ENCODE data around the gene CLSTN1.

Gene CLSTN1

DNA sequence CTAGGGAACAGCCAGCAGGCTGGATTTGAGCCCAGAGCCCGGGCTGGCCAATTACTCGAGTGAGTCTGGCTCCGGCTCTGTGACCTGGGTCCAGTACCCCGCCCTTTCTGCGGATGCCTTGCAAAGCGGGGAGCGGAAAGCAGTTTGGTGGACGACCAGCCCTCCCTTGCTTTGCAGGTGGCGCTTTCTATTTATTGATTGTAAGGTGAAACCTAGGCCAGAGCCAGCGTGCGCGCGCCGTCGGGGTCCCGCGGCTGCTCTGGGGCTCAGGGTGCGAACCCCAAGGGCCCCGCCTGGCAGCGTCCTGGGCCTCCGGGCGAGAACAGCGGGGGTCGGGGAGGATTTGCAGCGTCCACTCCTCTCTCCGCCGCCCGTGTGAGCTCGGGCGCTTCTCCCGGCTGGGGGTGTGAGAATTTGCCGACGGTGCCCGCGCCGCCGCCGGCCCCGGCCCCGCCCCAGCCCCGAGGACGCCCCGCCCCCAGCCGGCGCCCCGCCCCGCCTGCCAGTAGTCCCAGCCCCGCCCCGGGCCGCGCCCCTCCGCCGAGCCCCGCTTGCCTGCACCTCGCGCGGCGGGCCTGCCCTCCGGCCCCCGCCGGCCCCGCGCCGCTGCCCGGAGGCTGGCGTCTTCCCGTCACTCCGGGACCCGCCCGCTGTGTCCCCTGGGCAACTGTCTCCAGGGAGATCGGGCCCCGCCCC, 134.6 kb downstream of the CLSTN1 start:
- H3K27ac ChIP-seq = peak overlapping the region; percentile 29; the same call in 1 of the 2 replicates
- TF ChIP-seq, protein P1, sequence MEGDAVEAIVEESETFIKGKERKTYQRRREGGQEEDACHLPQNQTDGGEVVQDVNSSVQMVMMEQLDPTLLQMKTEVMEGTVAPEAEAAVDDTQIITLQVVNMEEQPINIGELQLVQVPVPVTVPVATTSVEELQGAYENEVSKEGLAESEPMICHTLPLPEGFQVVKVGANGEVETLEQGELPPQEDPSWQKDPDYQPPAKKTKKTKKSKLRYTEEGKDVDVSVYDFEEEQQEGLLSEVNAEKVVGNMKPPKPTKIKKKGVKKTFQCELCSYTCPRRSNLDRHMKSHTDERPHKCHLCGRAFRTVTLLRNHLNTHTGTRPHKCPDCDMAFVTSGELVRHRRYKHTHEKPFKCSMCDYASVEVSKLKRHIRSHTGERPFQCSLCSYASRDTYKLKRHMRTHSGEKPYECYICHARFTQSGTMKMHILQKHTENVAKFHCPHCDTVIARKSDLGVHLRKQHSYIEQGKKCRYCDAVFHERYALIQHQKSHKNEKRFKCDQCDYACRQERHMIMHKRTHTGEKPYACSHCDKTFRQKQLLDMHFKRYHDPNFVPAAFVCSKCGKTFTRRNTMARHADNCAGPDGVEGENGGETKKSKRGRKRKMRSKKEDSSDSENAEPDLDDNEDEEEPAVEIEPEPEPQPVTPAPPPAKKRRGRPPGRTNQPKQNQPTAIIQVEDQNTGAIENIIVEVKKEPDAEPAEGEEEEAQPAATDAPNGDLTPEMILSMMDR (conservative IDR thresholded peaks at IDR 0.05) = no peak

DNA sequence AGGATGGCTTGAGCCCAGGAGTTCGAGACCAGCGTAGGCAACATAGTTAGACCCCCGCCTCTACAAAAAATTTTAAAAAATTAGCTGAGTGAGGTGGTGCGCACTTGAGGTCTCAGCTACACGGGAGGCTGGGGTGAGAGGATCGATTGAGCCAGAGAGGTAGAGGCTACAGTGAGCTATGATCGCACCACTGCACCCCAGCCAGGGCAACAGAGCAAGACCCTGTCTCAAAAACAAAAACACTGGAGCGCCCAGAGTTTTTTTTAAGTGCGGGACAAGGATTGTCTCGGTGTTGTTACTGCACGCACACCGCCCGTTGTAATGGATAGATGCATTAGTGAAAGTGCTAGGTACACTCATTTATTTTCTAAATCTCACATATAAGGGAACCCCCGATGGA, 135.2 kb downstream of the CLSTN1 start:
- TF ChIP-seq, protein P1 (conservative IDR thresholded peaks at IDR 0.05) = no peak
- H3K27ac ChIP-seq = peak overlapping the region; percentile 29; the same call in 1 of the 2 replicates

DNA sequence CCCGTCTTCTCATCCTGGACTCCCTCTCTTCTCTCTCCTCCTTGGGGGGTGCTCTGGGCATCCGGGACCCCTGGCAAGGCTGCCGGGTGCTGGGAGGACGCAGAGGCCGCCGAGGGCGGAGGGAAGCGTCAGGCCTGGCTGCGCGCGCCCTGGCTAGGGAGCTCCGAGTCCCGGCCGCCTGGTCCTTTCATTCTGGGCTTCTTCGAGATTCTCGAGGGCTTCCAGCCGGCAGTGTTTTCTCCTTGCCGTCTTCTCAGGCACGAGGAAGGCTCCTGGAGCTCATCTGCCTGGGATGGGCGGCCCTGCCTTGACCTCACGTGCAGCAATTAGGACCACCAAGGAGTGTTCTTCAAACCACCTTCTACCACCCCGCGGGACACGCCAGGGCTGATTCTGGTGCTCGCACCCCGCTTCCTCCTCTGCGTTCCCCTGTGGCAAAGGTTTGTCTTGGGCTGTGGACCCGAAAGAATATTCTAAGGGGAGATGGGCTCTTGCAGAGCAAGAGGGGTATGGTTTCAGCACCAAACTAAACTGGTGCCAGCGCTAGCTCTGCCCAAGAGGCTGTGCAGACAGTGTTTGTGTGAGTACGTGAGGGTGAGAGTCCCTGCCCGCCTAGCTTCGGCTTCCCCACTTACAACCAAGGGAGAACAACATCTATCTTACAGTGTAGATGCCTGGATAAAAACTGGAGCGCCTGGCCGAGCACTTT, 135.7 kb downstream of the CLSTN1 start:
- peak overlapping the region; percentile 60; the same call in 1 of the 2 replicates for H3K27ac ChIP-seq
- TF ChIP-seq, protein P1 (conservative IDR thresholded peaks at IDR 0.05) = no peak

DNA sequence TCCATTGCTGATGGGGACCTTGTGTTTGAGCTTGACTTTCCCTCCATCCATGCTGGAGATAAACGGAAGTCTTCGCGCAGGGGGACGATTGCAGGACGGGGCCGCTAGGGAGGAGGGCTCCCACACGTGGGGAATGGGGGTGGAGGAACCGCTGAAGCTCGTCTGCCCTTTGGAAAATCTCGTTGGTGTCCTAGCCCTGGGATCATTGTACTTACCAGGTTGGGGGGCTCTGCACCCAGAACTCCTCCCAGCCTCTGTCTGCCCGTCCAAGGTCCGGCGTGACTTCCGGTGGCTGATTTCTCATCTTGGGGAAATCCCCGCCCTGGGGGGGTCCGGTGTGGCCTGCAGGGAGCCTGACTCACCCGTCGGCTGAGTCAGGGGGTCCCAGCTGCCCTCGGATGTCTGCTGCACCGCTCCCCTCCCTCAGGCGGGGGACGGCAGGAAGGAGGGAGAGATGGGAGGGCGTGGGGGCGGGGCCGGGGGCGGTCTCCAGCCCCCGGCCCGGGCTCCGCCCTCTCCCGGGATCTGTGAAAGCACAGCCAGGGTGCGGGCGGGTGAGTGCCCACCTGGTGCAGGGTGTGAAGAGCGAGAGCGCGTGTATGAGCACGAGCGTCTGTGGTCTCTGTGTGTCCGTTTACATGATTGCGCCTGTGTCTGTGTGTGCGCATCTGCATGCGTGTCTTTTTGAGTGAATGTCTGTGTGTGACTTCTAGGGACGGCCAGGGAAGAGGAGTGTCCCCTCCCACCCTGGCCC, 136.5 kb downstream of the CLSTN1 start:
- TF ChIP-seq, protein P1 (conservative IDR thresholded peaks at IDR 0.05) = no peak; the same call in 1 of the 2 replicates
- H3K27ac ChIP-seq = peak overlapping the region; percentile 60; the same call in 1 of the 2 replicates

DNA sequence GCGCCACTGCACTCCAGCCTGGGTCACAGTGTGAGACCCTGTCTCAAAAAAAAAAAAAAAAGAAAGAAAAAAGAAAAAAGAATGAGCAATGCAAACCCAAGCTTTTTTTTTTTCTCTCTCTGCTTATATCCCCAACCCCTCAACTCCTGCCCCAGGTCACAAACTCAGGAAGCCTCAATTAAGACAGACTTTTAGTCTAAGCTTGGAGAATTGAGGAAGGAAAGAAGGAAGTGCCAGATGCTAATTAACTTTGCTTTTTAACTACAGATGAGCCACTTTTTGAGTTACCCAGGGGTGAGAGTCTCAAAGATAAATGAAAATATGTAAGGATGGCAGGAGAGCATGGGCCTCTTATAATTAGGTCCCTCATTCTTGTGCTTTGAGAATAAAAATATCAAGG, 139.0 kb downstream of the CLSTN1 start:
- no peak overlapping the region for H3K27ac ChIP-seq
- TF ChIP-seq, protein P1 (conservative IDR thresholded peaks at IDR 0.05) = no peak

DNA sequence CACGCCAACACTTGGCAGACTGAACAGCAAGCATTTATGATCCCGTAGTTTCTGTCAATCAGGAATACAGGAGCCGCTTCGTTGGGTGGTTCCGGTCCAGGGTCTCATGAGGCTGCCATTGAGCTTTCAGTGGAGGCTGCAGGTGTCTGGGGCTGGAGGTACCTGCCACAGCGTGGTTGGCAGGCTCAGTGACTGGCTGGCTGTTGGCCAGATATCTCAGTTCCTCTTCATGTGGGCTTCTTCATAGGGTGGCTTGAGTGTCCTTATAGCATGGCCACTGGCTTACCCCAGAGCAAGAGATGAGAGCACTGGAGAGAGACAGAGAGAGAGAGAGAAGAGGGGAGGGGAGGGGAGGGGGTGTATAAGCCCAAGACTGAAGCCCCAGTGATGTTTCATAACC, 142.9 kb downstream of the CLSTN1 start:
- TF ChIP-seq, protein P1 (conservative IDR thresholded peaks at IDR 0.05) = no peak
- no peak overlapping the region for H3K27ac ChIP-seq

DNA sequence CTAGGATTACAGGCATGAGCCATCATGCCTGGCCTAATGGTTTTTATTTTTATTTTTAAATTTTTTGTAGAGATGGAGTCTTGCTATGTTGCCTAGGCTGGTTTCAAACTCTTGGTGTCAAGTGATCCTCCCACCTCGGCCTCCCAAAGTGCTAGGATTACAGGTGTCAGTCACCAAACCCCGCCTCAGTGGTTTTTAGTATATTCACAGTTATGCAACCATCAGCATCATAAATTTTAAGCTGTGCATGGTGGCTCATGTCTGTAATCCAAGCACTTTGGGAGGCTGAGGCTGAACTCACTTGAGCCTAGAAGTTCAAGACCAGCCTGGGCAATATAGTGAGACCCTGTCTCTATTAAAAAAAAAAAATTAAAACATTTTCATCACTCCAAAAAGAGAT, 143.7 kb downstream of the CLSTN1 start:
- no peak overlapping the region for H3K27ac ChIP-seq
- TF ChIP-seq, protein P1 (conservative IDR thresholded peaks at IDR 0.05) = no peak

All from VCaP (cell line).